ENCODE measurements around the gene PRSS2.
"Not testable (repeated sequence)": the region's sequence is repeated elsewhere in the genome, so short reads cannot be mapped to it uniquely, and the experiment has no call there.

The PRSS2 gene

GRCh38 chr7:142760071-142760642 is 10.6 kb upstream of the PRSS2 start:
- no peak for DNase-seq

GRCh38 chr7:142761606-142762005 is 9.2 kb upstream of the PRSS2 start:
- not testable (repeated sequence) for DNase-seq

- no peak for DNase-seq
Measured at GRCh38 chr7:142762104-142762503, 8.7 kb upstream of the PRSS2 start.

GRCh38 chr7:142767451-142767850 is 3.3 kb upstream of the PRSS2 start:
- no peak for DNase-seq

GRCh38 chr7:142767861-142768260 is 2.9 kb upstream of the PRSS2 start:
- DNase-seq = no peak

GRCh38 chr7:142768885-142769284 is 1.9 kb upstream of the PRSS2 start:
- DNase-seq = not testable (repeated sequence)

- no peak for DNase-seq
Measured at GRCh38 chr7:142771353-142771723, 568 bp downstream of the PRSS2 start.

GRCh38 chr7:142772051-142772450 is 1.3 kb downstream of the PRSS2 start:
- no peak for DNase-seq

GRCh38 chr7:142772673-142773072 is 1.9 kb downstream of the PRSS2 start:
- no peak for DNase-seq

GRCh38 chr7:142773230-142773629 is 2.5 kb downstream of the PRSS2 start:
- no peak for DNase-seq

- DNase-seq = no peak
Measured at GRCh38 chr7:142773937-142774744, 3.4 kb downstream of the PRSS2 start.

- DNase-seq = no peak
Measured at GRCh38 chr7:142774826-142775225, 4.1 kb downstream of the PRSS2 start.

GRCh38 chr7:142775351-142776115 is 4.8 kb downstream of the PRSS2 start:
- not testable (repeated sequence) for DNase-seq

GRCh38 chr7:142776206-142776844 is 5.6 kb downstream of the PRSS2 start:
- DNase-seq = no peak

- not testable (repeated sequence) for DNase-seq
Measured at GRCh38 chr7:142776845-142777225, 6.1 kb downstream of the PRSS2 start.

- no peak for DNase-seq
Measured at GRCh38 chr7:142777318-142777717, 6.5 kb downstream of the PRSS2 start.

- DNase-seq = peak; percentile 87 to 88
Measured at GRCh38 chr7:142782922-142783900, 12.4 kb downstream of the PRSS2 start.

- DNase-seq = no peak
Measured at GRCh38 chr7:142784096-142784495, 13.3 kb downstream of the PRSS2 start.

- DNase-seq = no peak
Measured at GRCh38 chr7:142784716-142785115, 13.9 kb downstream of the PRSS2 start.

- no peak for DNase-seq
Measured at GRCh38 chr7:142785841-142786250, 15.1 kb downstream of the PRSS2 start.

- no peak for DNase-seq
Measured at GRCh38 chr7:142787034-142787768, 16.4 kb downstream of the PRSS2 start.
